ENCODE data around the gene SFXN3. TPM values are rescaled to one million over a fixed set of nuclear protein-coding genes. Genes with fewer than 3 reads are reported as not detected.
A peak's percentile ranks its signal among the peaks of the same experiment; 100 is the strongest.

The SFXN3 gene
- total RNA-seq, 1 experiment from 2014 or later: 5.6 TPM

DNA sequence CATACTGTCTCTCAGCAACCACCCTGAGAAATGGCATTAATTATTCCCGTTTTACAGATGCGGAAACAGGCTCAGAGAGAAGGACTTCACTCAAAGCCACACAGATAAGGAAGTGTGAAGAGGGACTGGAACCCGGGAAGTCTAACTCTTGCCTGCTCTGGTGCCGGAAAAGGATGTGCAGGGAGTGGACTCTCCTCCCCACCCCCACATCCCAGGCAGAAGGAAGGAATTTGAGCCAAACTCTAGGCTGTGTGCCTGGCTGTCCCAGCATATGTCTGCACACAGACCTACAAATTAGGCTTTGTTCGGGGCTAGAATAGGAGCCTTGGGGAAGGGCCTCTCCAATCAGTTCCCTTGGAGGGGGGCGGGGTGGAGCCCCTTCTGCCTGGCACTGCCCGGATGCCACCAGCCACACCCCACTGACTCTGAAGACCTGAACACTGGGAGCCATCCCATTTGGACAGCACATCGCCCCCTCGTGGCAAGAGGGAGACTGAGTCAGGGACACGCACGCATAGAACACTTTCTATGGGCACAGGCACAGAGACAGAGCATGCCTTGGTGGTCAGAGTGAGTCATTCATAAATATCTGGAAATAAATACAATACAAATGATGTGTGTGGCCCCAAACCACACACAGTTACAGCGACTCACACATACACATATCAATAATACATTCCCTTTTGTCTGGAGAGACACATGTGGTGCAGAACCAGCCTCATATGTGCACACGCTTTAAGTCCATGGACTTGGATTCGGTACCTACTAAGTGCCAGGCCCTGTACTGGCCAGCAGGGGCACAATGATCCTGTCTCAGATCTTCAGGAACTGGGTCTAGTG is 18.3 kb upstream of the SFXN3 start (continued):
- TF ChIP-seq, protein P1, sequence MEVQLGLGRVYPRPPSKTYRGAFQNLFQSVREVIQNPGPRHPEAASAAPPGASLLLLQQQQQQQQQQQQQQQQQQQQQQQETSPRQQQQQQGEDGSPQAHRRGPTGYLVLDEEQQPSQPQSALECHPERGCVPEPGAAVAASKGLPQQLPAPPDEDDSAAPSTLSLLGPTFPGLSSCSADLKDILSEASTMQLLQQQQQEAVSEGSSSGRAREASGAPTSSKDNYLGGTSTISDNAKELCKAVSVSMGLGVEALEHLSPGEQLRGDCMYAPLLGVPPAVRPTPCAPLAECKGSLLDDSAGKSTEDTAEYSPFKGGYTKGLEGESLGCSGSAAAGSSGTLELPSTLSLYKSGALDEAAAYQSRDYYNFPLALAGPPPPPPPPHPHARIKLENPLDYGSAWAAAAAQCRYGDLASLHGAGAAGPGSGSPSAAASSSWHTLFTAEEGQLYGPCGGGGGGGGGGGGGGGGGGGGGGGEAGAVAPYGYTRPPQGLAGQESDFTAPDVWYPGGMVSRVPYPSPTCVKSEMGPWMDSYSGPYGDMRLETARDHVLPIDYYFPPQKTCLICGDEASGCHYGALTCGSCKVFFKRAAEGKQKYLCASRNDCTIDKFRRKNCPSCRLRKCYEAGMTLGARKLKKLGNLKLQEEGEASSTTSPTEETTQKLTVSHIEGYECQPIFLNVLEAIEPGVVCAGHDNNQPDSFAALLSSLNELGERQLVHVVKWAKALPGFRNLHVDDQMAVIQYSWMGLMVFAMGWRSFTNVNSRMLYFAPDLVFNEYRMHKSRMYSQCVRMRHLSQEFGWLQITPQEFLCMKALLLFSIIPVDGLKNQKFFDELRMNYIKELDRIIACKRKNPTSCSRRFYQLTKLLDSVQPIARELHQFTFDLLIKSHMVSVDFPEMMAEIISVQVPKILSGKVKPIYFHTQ (CRISPR knock-in tag; IDR thresholded peaks at IDR 0.05): no peak
- TF ChIP-seq NFYB (CRISPR knock-in tag; conservative IDR thresholded peaks at IDR 0.05; ENCODE audit: low read depth): no peak
- TF ChIP-seq, protein P2, sequence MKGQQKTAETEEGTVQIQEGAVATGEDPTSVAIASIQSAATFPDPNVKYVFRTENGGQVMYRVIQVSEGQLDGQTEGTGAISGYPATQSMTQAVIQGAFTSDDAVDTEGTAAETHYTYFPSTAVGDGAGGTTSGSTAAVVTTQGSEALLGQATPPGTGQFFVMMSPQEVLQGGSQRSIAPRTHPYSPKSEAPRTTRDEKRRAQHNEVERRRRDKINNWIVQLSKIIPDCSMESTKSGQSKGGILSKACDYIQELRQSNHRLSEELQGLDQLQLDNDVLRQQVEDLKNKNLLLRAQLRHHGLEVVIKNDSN (CRISPR knock-in tag; IDR thresholded peaks at IDR 0.05): no peak
- no peak for TF ChIP-seq SP1 (CRISPR knock-in tag; conservative IDR thresholded peaks at IDR 0.05)
- 0 out of 2 replicates have a peak, but pooled peaks have one; percentile 23 for TF ChIP-seq CREM (CRISPR knock-in tag; IDR thresholded peaks at IDR 0.05)
- no peak for TF ChIP-seq SMAD3 (CRISPR knock-in tag; IDR thresholded peaks at IDR 0.05; ENCODE audit: borderline replicate concordance)
- TF ChIP-seq NR3C1 (CRISPR knock-in tag; conservative IDR thresholded peaks at IDR 0.05; ENCODE audit: low read depth): no peak
- TF ChIP-seq GTF2I (CRISPR knock-in tag; conservative IDR thresholded peaks at IDR 0.05): no peak
- TF ChIP-seq, protein P3, sequence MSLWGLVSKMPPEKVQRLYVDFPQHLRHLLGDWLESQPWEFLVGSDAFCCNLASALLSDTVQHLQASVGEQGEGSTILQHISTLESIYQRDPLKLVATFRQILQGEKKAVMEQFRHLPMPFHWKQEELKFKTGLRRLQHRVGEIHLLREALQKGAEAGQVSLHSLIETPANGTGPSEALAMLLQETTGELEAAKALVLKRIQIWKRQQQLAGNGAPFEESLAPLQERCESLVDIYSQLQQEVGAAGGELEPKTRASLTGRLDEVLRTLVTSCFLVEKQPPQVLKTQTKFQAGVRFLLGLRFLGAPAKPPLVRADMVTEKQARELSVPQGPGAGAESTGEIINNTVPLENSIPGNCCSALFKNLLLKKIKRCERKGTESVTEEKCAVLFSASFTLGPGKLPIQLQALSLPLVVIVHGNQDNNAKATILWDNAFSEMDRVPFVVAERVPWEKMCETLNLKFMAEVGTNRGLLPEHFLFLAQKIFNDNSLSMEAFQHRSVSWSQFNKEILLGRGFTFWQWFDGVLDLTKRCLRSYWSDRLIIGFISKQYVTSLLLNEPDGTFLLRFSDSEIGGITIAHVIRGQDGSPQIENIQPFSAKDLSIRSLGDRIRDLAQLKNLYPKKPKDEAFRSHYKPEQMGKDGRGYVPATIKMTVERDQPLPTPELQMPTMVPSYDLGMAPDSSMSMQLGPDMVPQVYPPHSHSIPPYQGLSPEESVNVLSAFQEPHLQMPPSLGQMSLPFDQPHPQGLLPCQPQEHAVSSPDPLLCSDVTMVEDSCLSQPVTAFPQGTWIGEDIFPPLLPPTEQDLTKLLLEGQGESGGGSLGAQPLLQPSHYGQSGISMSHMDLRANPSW (CRISPR knock-in tag; conservative IDR thresholded peaks at IDR 0.05; ENCODE audit: low read depth): no peak
- no peak for TF ChIP-seq GABPB1 (CRISPR knock-in tag; IDR thresholded peaks at IDR 0.05)
- TF ChIP-seq, protein P4, sequence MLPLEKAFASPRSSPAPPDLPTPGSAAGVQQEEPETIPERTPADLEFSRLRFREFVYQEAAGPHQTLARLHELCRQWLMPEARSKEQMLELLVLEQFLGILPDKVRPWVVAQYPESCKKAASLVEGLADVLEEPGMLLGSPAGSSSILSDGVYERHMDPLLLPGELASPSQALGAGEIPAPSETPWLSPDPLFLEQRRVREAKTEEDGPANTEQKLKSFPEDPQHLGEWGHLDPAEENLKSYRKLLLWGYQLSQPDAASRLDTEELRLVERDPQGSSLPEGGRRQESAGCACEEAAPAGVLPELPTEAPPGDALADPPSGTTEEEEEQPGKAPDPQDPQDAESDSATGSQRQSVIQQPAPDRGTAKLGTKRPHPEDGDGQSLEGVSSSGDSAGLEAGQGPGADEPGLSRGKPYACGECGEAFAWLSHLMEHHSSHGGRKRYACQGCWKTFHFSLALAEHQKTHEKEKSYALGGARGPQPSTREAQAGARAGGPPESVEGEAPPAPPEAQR (CRISPR knock-in tag; IDR thresholded peaks at IDR 0.05): no peak
- TF ChIP-seq, protein P5, sequence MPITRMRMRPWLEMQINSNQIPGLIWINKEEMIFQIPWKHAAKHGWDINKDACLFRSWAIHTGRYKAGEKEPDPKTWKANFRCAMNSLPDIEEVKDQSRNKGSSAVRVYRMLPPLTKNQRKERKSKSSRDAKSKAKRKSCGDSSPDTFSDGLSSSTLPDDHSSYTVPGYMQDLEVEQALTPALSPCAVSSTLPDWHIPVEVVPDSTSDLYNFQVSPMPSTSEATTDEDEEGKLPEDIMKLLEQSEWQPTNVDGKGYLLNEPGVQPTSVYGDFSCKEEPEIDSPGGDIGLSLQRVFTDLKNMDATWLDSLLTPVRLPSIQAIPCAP (CRISPR knock-in tag; IDR thresholded peaks at IDR 0.05): no peak
- TF ChIP-seq ZNF423 (CRISPR knock-in tag; IDR thresholded peaks at IDR 0.05): no peak
- TF ChIP-seq FOXP1 (CRISPR knock-in tag; IDR thresholded peaks at IDR 0.05; ENCODE audit: borderline replicate concordance): no peak
- TF ChIP-seq TEAD1 (CRISPR knock-in tag; IDR thresholded peaks at IDR 0.05): no peak; the same call in 1 of the 2 replicates
- TF ChIP-seq ZNF416 (CRISPR knock-in tag; IDR thresholded peaks at IDR 0.05): no peak
- no peak for TF ChIP-seq OVOL2 (CRISPR knock-in tag; IDR thresholded peaks at IDR 0.05; ENCODE audit: borderline replicate concordance)
- TF ChIP-seq, protein P6, sequence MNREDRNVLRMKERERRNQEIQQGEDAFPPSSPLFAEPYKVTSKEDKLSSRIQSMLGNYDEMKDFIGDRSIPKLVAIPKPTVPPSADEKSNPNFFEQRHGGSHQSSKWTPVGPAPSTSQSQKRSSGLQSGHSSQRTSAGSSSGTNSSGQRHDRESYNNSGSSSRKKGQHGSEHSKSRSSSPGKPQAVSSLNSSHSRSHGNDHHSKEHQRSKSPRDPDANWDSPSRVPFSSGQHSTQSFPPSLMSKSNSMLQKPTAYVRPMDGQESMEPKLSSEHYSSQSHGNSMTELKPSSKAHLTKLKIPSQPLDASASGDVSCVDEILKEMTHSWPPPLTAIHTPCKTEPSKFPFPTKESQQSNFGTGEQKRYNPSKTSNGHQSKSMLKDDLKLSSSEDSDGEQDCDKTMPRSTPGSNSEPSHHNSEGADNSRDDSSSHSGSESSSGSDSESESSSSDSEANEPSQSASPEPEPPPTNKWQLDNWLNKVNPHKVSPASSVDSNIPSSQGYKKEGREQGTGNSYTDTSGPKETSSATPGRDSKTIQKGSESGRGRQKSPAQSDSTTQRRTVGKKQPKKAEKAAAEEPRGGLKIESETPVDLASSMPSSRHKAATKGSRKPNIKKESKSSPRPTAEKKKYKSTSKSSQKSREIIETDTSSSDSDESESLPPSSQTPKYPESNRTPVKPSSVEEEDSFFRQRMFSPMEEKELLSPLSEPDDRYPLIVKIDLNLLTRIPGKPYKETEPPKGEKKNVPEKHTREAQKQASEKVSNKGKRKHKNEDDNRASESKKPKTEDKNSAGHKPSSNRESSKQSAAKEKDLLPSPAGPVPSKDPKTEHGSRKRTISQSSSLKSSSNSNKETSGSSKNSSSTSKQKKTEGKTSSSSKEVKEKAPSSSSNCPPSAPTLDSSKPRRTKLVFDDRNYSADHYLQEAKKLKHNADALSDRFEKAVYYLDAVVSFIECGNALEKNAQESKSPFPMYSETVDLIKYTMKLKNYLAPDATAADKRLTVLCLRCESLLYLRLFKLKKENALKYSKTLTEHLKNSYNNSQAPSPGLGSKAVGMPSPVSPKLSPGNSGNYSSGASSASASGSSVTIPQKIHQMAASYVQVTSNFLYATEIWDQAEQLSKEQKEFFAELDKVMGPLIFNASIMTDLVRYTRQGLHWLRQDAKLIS (CRISPR knock-in tag; IDR thresholded peaks at IDR 0.05; ENCODE audit: borderline replicate concordance): no peak
- TF ChIP-seq, protein P7, sequence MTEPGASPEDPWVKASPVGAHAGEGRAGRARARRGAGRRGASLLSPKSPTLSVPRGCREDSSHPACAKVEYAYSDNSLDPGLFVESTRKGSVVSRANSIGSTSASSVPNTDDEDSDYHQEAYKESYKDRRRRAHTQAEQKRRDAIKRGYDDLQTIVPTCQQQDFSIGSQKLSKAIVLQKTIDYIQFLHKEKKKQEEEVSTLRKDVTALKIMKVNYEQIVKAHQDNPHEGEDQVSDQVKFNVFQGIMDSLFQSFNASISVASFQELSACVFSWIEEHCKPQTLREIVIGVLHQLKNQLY (CRISPR knock-in tag; IDR thresholded peaks at IDR 0.05): no peak
- TF ChIP-seq ETV6 (CRISPR knock-in tag; IDR thresholded peaks at IDR 0.05): peak; percentile 41; the same call in 1 of the 2 replicates
- TF ChIP-seq ESRRA (CRISPR knock-in tag; IDR thresholded peaks at IDR 0.05; ENCODE audit: borderline replicate concordance): no peak
- TF ChIP-seq CREB1 (CRISPR knock-in tag; IDR thresholded peaks at IDR 0.05): no peak
- TF ChIP-seq SMAD4 (CRISPR knock-in tag; IDR thresholded peaks at IDR 0.05): no peak
- TF ChIP-seq, protein P8, sequence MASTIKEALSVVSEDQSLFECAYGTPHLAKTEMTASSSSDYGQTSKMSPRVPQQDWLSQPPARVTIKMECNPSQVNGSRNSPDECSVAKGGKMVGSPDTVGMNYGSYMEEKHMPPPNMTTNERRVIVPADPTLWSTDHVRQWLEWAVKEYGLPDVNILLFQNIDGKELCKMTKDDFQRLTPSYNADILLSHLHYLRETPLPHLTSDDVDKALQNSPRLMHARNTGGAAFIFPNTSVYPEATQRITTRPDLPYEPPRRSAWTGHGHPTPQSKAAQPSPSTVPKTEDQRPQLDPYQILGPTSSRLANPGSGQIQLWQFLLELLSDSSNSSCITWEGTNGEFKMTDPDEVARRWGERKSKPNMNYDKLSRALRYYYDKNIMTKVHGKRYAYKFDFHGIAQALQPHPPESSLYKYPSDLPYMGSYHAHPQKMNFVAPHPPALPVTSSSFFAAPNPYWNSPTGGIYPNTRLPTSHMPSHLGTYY (CRISPR knock-in tag; IDR thresholded peaks at IDR 0.05): no peak
- TF ChIP-seq ZNF232 (CRISPR knock-in tag; IDR thresholded peaks at IDR 0.05): no peak

All from WTC11 (cell line).